NCI-H2227 (cell line): ENCODE data around the gene MAP3K5.

ENCODE experiments used
- DNase-seq: peaks from one replicate; lab custom pipeline; 2025; ENCODE audit not compliant: unreplicated experiment; lab: John Stamatoyannopoulos, UW

Gene MAP3K5

GRCh38 chr6:136525586-136526195 is 266.6 kb downstream of the MAP3K5 start:
- DNase-seq, result peak; percentile 7

- peak; percentile 65 for DNase-seq
Observed at GRCh38 chr6:136524936-136525413, 267.3 kb downstream of the MAP3K5 start.

- peak; percentile 2 for DNase-seq
Observed at GRCh38 chr6:136524339-136524935, 267.8 kb downstream of the MAP3K5 start.

GRCh38 chr6:136523196-136523595 is 269.1 kb downstream of the MAP3K5 start:
- DNase-seq, result no peak

GRCh38 chr6:136522636-136523035 is 269.6 kb downstream of the MAP3K5 start:
- no peak for DNase-seq

GRCh38 chr6:136521911-136522310 is 270.4 kb downstream of the MAP3K5 start:
- DNase-seq, result peak; percentile 2

GRCh38 chr6:136521427-136521826 is 270.9 kb downstream of the MAP3K5 start:
- no peak for DNase-seq

GRCh38 chr6:136520517-136520916 is 271.8 kb downstream of the MAP3K5 start:
- no peak for DNase-seq

GRCh38 chr6:136517582-136517981 is 274.7 kb downstream of the MAP3K5 start:
- DNase-seq, result no peak

GRCh38 chr6:136517002-136517401 is 275.3 kb downstream of the MAP3K5 start:
- DNase-seq, result peak; percentile 29

- no peak for DNase-seq
Observed at GRCh38 chr6:136514591-136514990, 277.7 kb downstream of the MAP3K5 start.

- no peak for DNase-seq
Observed at GRCh38 chr6:136511926-136512325, 280.4 kb downstream of the MAP3K5 start.

- no peak for DNase-seq
Observed at GRCh38 chr6:136511397-136511796, 280.9 kb downstream of the MAP3K5 start.

GRCh38 chr6:136510782-136511181 is 281.5 kb downstream of the MAP3K5 start:
- DNase-seq, result no peak

- DNase-seq, result no peak
Observed at GRCh38 chr6:136510299-136510698, 282.0 kb downstream of the MAP3K5 start.

GRCh38 chr6:136508725-136509392 is 283.4 kb downstream of the MAP3K5 start:
- DNase-seq, result no peak
